Measurements from ENCODE around the gene TRPM3. TPM values are rescaled to one million over a fixed set of nuclear protein-coding genes. Genes with fewer than 3 reads are reported as not detected.

The TRPM3 gene
- polyA plus RNA-seq, 2 of the 4 experiments (the other 2 are of a cell fraction), result not detected

- TF ChIP-seq KDM5A (IDR thresholded peaks at IDR 0.05), result no peak
- no peak for TF ChIP-seq RARB (CRISPR knock-in tag; IDR thresholded peaks at IDR 0.05)
- TF ChIP-seq, protein P1, sequence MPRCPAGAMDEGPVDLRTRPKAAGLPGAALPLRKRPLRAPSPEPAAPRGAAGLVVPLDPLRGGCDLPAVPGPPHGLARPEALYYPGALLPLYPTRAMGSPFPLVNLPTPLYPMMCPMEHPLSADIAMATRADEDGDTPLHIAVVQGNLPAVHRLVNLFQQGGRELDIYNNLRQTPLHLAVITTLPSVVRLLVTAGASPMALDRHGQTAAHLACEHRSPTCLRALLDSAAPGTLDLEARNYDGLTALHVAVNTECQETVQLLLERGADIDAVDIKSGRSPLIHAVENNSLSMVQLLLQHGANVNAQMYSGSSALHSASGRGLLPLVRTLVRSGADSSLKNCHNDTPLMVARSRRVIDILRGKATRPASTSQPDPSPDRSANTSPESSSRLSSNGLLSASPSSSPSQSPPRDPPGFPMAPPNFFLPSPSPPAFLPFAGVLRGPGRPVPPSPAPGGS (IDR thresholded peaks at IDR 0.05), result no peak
- no peak for TF ChIP-seq PHF8 (IDR thresholded peaks at IDR 0.05; ENCODE audit: borderline replicate concordance, low read depth)
- no peak for TF ChIP-seq FOXS1 (CRISPR knock-in tag; IDR thresholded peaks at IDR 0.05)
- TF ChIP-seq EP300 (IDR thresholded peaks at IDR 0.05), result no peak
- no peak for TF ChIP-seq POLR2A (IDR thresholded peaks at IDR 0.05; ENCODE audit: low read length)
- TF ChIP-seq RAD21 (conservative IDR thresholded peaks at IDR 0.05 in 1 of 2, IDR thresholded peaks at IDR 0.05 in 1 of 2), result no peak
- TF ChIP-seq CBX2 (IDR thresholded peaks at IDR 0.05; ENCODE audit: borderline replicate concordance, low read depth), result no peak
These were observed 318.5 kb downstream of the TRPM3 start for GRCh38 chr9:70802758-70803436.

DNA sequence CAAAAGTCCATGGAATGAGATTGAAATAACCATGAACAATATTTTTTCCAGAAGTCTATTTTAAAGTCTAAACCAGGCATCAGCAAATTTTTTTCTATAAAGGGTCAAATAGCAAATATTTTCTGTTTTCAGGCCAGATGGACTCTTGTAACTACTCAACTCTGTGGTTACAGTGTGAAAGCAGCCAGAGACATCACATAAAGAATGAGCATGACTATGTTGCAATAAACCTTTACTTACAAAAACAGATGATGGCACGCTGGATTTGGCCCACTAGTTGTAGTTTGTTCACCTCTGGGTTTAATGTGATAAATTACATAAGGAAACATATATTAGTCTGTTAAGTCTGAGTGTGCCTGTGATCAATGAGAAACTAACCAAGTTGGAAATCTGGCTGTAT, 319.2 kb downstream of the TRPM3 start:
- TF ChIP-seq PBX3 (IDR thresholded peaks at IDR 0.05), result no peak
- no peak for TF ChIP-seq NR3C1 (IDR thresholded peaks at IDR 0.05)
- TF ChIP-seq, protein P2, sequence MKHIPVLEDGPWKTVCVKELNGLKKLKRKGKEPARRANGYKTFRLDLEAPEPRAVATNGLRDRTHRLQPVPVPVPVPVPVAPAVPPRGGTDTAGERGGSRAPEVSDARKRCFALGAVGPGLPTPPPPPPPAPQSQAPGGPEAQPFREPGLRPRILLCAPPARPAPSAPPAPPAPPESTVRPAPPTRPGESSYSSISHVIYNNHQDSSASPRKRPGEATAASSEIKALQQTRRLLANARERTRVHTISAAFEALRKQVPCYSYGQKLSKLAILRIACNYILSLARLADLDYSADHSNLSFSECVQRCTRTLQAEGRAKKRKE (CRISPR knock-in tag; IDR thresholded peaks at IDR 0.05; ENCODE audit: low read depth), result no peak
- TF ChIP-seq PHF8 (IDR thresholded peaks at IDR 0.05; ENCODE audit: borderline replicate concordance, low read depth), result no peak
- TF ChIP-seq GATA3 (IDR thresholded peaks at IDR 0.05; ENCODE audit: borderline replicate concordance), result no peak
- no peak for TF ChIP-seq SMC3 (IDR thresholded peaks at IDR 0.05)
- TF ChIP-seq FOSB (CRISPR knock-in tag; IDR thresholded peaks at IDR 0.05), result no peak
- no peak for TF ChIP-seq CHD2 (IDR thresholded peaks at IDR 0.05; ENCODE audit: low read length, partially characterized antibody)
- no peak for TF ChIP-seq NFE2L2 (conservative IDR thresholded peaks at IDR 0.05; ENCODE audit: low read length)
- no peak for TF ChIP-seq NPAS2 (CRISPR knock-in tag; IDR thresholded peaks at IDR 0.05; ENCODE audit: borderline replicate concordance)
- TF ChIP-seq, protein P3, sequence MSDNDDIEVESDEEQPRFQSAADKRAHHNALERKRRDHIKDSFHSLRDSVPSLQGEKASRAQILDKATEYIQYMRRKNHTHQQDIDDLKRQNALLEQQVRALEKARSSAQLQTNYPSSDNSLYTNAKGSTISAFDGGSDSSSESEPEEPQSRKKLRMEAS (IDR thresholded peaks at IDR 0.05), result no peak
- no peak for TF ChIP-seq CEBPB (IDR thresholded peaks at IDR 0.05)
- TF ChIP-seq HDAC2 (IDR thresholded peaks at IDR 0.05), result no peak
- Histone ChIP-seq H3K9me3 (no peaks in the 10 kb centered on the region), H3K4me1 (no peaks in the 10 kb centered on the region), H3K27ac (no peak overlapping the region), H3K4me2 (no peak overlapping the region), H3K4me3 (no peak overlapping the region)
- no peak for ATAC-seq
- CTCF ChIA-PET, result no interaction called here
- POLR2A ChIA-PET, result no interaction called here
- DNase-seq (ENCODE audit: low read depth in 1 of 2, low spot score in 1 of 2), result no peak
- FAIRE-seq, result no peak
- 0% methylated on average over 1 of the region's 1 CpG for WGBS (ENCODE audit: missing lambda C conversion rate)

More at GRCh38 chr9:70802758-70803436, 318.5 kb downstream of the TRPM3 start:
- ChIA-PET CTCF (interaction anchor here (0.6 kb wide), 1 partner anchor 483 kb away, joined by 4 read pairs; no protein-coding TSS in a partner anchor), POLR2A (no interaction called here)
- Histone ChIP-seq H3K9me3 (no peaks in the 10 kb centered on the region), H3K4me2 (no peak overlapping the region), H3K4me3 (no peak overlapping the region), H3K27ac (no peak overlapping the region), H3K4me1 (no peaks in the 10 kb centered on the region)
- no peak for DNase-seq (ENCODE audit: low read depth in 1 of 2, low spot score in 1 of 2)
- ATAC-seq, result no peak
- no peak for FAIRE-seq
- WGBS (ENCODE audit: missing lambda C conversion rate), result 54% methylated on average over 6 of the region's 6 CpGs

GRCh38 chr9:70801181-70801829, 320.1 kb downstream of the TRPM3 start:
- no peak for ATAC-seq
- DNase-seq (ENCODE audit: low read depth in 1 of 2, low spot score in 1 of 2), result no peak
- H3K4me3 ChIP-seq, result no peak overlapping the region
- ChIA-PET POLR2A (no interaction called here), CTCF (no interaction called here)
- no peak overlapping the region for H3K4me2 ChIP-seq
- no peaks in the 10 kb centered on the region for H3K4me1 ChIP-seq
- TF ChIP-seq TFCP2L1 (CRISPR knock-in tag; IDR thresholded peaks at IDR 0.05) (no peak), ELK1 (IDR thresholded peaks at IDR 0.05; ENCODE audit: low read depth, low read length) (no peak), ZFP36 (IDR thresholded peaks at IDR 0.05; ENCODE audit: borderline replicate concordance, partially characterized antibody) (no peak), MAFK (IDR thresholded peaks at IDR 0.05; ENCODE audit: partially characterized antibody) (no peak), RCOR1 (IDR thresholded peaks at IDR 0.05; ENCODE audit: low read depth, low read length) (no peak), USF2 (IDR thresholded peaks at IDR 0.05) (no peak), HOXB5 (CRISPR knock-in tag; IDR thresholded peaks at IDR 0.05) (no peak), EHF (CRISPR knock-in tag; IDR thresholded peaks at IDR 0.05) (no peak), NR3C1 (IDR thresholded peaks at IDR 0.05) (no peak), EP300 (IDR thresholded peaks at IDR 0.05) (no peak), BHLHE40 (IDR thresholded peaks at IDR 0.05; ENCODE audit: low read depth, low read length) (no peak), FOSB (CRISPR knock-in tag; IDR thresholded peaks at IDR 0.05) (no peak)
- H3K9me3 ChIP-seq, result no peaks in the 10 kb centered on the region
- no peak for FAIRE-seq
- no peak overlapping the region for H3K27ac ChIP-seq
- 31% methylated on average over 4 of the region's 4 CpGs for WGBS (ENCODE audit: missing lambda C conversion rate)

Measured in A549 (cell line).